Gastroesophageal sphincter (tissue), 3 donors: Measurements from ENCODE around the gene WNT10A.

ENCODE experiments used
- POLR2A ChIP-seq, 2 donors: fragments of 450-650 bp; IDR thresholded peaks; one replicate each; pipeline ENCODE4 v1.6.1; 2017; ENCODE audit warnings: antibody characterized with exemption in 2 of 2, mild to moderate bottlenecking in 2 of 2, moderate library complexity in 1 of 2
- TF ChIP-seq, protein P1 (sequence below), 4 experiments: fragments of 200-600 bp in 2 of 4; fragments of 450-650 bp in 2 of 4; sonication (generic) in 1 of 4; IDR thresholded peaks; one replicate each; pipeline ENCODE4 v1.5.1; 2017 to 2019; ENCODE audit warnings: antibody characterized with exemption in 4 of 4, mild to moderate bottlenecking in 2 of 4, moderate library complexity in 2 of 4

- TF ChIP-seq, protein P1, sequence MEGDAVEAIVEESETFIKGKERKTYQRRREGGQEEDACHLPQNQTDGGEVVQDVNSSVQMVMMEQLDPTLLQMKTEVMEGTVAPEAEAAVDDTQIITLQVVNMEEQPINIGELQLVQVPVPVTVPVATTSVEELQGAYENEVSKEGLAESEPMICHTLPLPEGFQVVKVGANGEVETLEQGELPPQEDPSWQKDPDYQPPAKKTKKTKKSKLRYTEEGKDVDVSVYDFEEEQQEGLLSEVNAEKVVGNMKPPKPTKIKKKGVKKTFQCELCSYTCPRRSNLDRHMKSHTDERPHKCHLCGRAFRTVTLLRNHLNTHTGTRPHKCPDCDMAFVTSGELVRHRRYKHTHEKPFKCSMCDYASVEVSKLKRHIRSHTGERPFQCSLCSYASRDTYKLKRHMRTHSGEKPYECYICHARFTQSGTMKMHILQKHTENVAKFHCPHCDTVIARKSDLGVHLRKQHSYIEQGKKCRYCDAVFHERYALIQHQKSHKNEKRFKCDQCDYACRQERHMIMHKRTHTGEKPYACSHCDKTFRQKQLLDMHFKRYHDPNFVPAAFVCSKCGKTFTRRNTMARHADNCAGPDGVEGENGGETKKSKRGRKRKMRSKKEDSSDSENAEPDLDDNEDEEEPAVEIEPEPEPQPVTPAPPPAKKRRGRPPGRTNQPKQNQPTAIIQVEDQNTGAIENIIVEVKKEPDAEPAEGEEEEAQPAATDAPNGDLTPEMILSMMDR (IDR thresholded peaks at IDR 0.05) = no peak
- no peak for TF ChIP-seq POLR2A (IDR thresholded peaks at IDR 0.05)
Measured at GRCh38 chr2:218904176-218904575, 23.5 kb downstream of the WNT10A start.
